Measurements from ENCODE around the gene COL4A2.
A peak's percentile ranks its signal among the peaks of the same experiment; 100 is the strongest.

The COL4A2 gene

DNA sequence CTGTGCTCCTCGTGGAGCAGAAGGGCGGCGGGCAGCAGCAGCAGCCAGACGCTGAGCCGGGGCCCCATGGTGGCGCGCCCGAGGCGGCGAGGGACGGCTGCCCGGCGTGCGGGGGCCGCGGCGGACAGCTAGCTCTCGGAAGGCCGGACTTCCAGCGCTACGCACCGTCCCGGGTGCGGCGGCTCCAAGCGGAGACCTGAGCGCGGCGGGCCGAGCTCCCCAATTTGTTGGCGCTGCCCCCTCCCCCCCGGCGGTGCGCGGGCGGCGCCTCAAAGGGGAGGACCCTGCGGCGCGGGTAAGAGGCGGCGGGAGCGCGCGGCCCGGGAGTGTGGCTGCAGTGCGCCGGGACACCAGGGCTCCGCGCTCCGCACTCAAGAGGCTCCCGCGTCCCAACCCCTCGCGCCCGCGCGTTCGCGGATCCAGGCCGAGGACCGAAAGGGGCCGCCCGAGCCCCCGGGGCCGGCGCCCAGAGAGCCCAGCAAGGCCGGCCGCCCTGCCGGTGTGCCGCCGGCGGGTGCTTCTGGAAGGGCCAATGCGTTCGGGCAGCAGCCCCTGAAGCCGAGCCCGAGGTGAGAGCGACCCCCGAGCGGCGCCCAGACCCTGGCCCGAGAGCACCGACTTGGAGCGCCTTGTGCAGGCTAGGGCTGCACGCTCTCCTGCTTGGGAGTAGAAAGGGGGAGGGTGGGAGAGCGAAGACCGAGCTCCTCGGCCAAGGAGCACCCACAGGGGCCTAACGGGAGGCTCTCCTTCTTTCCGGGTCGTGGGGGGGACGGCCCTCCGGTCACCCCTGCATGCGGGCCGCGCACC lies at the start of gene COL4A2, which contains the start of gene COL4A1:
TSS of gene COL4A2 (plus strand) at position 325 of the 807 bp plus-strand sequence. CDS start 620 bp downstream, outside the sequence.
TSS of gene COL4A1 (minus strand) at position 198 of the 807 bp plus-strand sequence. CDS start at position 68, 130 bp downstream.
- no peak for FAIRE-seq
- peak; percentile 82 for DNase-seq (ENCODE audit: insufficient read length, low spot score)
- TF ChIP-seq POLR2A (IDR thresholded peaks at IDR 0.05; ENCODE audit: low read depth, low read length) = peak; percentile 94

DNA sequence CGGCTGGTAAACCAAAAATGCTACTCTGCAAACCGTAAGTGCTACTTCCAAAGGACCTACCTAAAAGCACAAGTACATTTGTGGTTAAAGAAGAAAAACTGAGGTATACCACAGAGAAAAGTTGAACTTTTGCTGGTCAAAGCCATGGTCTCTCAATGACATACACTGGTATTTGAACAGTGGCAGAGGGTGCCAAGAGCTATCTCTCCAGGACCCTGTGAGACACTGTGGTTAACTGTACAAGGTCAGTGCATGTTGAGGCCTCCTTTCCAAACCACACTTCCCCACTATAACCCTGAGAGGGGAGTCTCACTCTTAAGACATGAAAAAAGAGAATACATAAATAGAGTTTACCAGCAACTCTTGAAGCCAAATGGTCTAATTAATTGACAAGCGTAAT lies 49.7 kb upstream of the COL4A2 start:
- no peak for TF ChIP-seq POLR2A (IDR thresholded peaks at IDR 0.05; ENCODE audit: low read depth, low read length)
- DNase-seq (ENCODE audit: insufficient read length, low spot score) (no peak), FAIRE-seq (peak; percentile 52)

DNA sequence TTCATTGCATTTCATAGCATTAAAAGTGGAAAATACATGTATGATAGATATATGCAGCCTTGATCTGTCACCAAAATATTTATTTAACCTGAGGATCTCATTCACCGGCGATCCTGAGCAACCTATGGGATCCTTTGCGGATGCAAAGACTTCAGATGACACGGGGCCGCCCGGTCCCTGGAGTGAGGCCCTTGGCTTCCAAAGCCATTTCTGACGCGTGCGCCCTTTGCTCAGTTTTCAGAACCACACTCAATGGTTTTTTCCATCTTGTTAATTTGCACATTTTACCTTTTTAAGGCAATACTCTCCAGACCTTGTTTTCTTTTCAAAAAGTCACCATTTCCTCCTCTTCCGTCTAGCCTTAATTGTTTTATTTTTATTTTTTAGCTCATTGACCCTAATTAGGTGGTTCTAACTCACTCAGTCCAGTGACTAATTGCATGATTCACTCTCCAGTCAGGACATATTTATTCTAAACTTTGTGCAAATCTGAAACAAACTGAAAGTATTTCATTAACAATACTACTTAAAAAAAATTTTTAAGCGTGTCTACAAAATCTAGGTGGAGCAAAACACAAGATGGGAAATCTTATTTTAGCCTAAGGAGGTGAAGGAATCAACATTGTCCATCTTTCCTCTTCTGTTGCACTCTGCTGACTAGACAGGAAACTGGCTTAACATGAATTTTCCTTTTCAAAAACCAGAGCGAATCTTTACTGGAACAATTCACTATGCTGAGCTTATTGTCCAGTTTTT lies 48.0 kb upstream of the COL4A2 start:
- TF ChIP-seq POLR2A (IDR thresholded peaks at IDR 0.05; ENCODE audit: low read depth, low read length) = no peak
- FAIRE-seq (peak; percentile 88), DNase-seq (ENCODE audit: insufficient read length, low spot score) (no peak)

DNA sequence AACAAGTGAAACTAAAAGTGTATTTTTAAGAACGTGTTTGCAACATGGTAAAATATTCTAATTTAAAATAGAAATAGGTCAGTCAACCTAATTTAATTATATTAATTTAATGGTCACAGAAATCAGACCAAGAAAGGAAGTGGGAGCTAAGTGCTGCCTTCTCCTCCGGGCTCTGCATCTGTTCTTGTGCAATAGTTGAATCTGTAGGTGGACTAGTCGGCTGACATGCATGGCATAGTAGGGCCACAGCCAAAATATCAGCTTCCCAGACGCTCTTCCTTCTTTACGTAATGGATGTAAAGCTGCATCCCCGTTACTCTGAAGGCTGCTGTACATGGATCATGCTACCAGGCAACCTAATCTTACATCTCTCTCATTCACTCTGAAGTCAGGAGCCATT lies 47.4 kb upstream of the COL4A2 start:
- FAIRE-seq (peak; percentile 20), DNase-seq (ENCODE audit: insufficient read length, low spot score) (no peak)
- no peak for TF ChIP-seq POLR2A (IDR thresholded peaks at IDR 0.05; ENCODE audit: low read depth, low read length)

DNA sequence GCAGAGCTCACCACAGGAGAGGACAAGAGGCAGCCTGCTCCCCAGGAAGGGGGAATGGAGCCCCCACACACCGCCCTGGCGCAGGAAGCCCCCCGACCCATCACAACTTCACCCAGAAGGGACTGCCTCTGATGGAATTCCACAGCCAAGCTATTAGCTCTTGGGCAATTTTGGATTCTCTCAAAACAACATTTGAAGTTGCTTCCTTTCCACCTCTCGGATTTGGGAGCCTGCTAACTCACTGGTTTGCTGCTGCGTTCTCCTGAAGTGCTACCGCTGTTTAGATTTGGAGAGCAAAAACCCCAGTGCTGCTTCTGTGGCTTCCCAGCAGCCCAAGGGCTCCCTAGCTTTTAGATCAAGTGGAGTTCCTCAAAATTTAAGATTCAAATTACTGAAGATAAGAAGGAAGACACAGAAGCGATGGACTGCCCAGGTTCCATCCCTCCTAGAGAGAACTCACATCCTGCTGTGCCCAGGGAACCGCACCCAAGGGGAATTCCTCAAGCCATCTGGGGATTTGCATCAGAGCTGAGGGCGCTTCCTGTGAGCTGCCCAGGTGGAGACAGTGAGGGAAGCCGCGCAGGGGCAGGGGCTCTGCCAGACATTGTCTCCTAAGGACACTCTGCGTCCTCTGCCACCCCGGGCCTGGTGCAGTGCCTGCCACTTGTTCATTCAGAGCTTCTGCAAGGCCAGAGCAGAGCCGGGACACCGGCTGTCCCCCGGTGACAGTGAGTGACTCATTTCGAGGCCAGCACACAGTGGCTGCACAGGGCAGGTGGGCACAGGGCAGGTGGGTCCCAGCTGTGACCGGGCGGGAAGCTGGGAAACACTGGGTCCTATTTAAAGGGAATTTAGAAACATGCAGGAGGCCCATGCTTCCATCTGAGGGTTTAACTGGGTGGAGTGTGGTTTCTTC lies 45.7 kb upstream of the COL4A2 start:
- DNase-seq (ENCODE audit: insufficient read length, low spot score) = no peak
- no peak for TF ChIP-seq POLR2A (IDR thresholded peaks at IDR 0.05; ENCODE audit: low read depth, low read length)
- peak; percentile 11 for FAIRE-seq

DNA sequence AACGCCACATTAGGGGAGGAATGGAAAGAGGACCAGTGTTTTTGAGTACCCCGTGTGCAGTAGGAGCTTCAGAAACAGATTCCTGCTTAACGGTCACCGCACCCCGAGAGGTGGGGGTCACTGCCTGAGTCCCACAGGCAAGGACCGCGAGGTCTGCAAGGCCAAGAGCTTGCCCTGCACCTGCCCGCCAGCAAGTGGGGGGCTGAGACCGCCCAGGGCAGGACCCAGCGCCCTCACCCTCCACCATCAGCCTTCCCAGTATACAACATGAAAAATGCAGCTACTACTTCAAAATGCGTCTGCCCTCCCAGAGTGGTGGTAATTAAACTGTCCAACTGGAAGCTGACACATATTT lies 45.0 kb upstream of the COL4A2 start:
- no peak for DNase-seq (ENCODE audit: insufficient read length, low spot score)
- TF ChIP-seq POLR2A (IDR thresholded peaks at IDR 0.05; ENCODE audit: low read depth, low read length) = no peak
- no peak for FAIRE-seq

DNA sequence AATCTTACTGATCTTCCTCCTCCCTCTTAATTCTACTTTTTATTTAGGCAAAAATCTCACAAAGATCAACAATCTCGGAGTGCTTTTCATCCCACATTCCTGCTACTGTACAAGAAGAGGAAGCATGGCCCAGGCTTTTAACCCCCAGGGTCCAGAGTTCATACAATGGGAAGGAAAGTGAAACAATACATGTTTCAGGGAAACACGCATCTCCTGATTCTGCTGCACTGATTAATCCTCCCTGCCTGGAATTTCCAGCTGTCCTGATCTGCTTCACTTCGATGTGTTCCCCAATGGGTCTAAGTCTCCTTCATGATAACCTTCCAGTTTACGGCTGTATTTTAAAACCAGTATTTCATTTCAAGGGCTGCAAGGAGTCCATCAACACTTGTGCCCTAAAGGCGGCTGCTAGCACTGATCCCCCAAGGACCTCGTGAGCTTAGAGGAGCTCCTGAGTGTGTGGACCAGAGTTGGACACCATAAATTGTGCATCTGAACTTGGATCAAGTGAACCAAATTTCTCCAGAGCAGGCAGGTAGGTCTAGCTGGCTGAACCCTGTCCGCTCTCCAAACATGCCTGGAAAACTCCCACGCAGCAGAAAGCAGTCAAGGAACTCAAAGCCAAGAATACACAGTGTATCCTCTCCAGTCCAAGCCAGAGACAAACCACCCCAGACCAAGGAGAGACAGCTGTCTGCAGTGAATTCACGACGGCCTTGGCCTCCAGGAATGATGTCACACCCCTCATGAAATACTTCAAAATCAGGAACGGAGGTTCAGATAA lies 44.4 kb upstream of the COL4A2 start:
- TF ChIP-seq POLR2A (IDR thresholded peaks at IDR 0.05; ENCODE audit: low read depth, low read length) = no peak
- FAIRE-seq = peak; percentile 72
- DNase-seq (ENCODE audit: insufficient read length, low spot score) = no peak

DNA sequence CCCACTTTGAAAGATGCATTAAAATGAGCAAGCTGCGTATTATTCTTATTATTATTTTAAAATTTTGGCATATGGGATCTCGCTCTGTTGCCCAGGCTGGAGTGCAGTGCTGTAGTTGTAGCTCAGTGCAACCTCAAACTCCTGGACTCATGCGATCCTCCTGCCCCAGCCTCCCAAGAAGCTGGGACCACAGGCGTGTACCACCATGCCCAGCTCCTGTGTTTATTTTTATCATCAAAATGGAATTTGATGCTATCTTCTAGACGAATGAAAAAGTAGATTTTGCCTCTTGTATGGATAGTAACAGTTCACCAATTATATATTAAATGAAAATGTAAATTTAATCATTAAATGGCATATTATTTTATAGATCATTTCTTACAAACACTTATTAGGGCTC lies 43.7 kb upstream of the COL4A2 start:
- no peak for TF ChIP-seq POLR2A (IDR thresholded peaks at IDR 0.05; ENCODE audit: low read depth, low read length)

DNA sequence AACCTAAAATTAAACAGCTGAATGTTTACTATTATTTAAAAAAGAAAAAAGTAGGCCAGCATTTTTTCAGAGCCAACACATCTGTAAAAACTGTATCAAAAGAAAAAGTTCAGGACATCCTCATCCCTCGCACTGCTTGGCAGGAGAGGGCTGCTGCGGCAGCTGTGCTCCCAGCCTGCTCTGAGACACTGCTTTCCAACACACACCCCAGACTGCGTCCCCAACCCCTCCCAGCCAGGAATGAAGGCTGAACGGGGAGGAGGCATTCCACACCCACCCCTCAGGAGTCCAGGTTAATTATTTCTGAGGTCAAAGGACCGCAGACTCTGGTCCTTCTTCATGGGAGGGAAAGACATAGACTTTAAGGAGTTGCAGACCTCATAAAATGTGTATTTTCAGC lies 43.2 kb upstream of the COL4A2 start:
- no peak for DNase-seq (ENCODE audit: insufficient read length, low spot score)
- FAIRE-seq = no peak
- no peak for TF ChIP-seq POLR2A (IDR thresholded peaks at IDR 0.05; ENCODE audit: low read depth, low read length)

More for the DNA sequence above, 43.7 kb upstream of the COL4A2 start:
- DNase-seq (ENCODE audit: insufficient read length, low spot score) = no peak
- FAIRE-seq = no peak

DNA sequence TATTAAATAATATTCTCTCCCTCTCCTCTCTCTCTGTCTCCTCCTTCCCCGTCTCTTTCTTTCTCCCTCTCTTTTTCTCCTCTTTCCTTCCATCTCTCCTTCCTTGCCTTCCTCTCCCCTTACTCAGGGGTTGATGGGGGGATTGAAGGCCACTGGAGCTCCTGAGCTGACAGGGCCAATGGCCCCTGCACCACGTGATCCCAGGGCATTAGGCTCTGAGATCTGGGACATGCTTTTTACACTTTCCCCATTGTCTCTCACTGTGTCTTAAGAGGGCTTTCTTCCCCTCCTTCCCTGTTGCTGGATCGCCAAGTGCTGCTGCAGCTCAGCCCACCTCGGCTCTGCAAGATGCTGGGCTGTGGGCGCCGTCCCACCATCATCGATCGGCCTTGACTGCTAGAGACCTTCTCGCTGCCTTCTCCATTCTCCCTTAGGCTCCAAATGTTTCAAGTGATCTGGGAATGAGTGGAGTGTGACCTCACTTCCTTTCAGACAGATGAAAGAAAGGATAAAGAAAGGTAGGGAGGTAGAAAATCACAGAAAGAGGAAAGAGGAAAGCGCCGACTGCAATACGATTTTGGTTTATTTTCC lies 42.3 kb upstream of the COL4A2 start:
- DNase-seq (ENCODE audit: insufficient read length, low spot score) = no peak
- TF ChIP-seq POLR2A (IDR thresholded peaks at IDR 0.05; ENCODE audit: low read depth, low read length) = no peak
- FAIRE-seq = no peak

DNA sequence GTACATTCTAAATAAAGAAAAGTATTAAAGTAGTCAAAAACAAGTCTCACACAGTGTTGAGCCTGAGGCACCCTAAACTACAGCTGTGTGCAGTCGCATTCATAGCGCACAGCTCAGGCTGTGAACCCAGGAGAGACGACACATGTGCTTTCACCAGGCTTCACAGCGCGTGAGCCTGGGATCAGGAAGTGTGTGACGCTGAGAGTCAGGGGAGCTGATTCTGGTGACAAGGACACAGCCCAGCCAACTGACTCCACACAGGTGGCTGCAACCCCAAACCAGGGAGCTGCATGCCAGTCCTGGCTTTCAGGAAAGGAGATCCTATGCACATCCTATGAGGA lies 41.8 kb upstream of the COL4A2 start:
- DNase-seq (ENCODE audit: insufficient read length, low spot score) (no peak), FAIRE-seq (no peak)
- no peak for TF ChIP-seq POLR2A (IDR thresholded peaks at IDR 0.05; ENCODE audit: low read depth, low read length)

DNA sequence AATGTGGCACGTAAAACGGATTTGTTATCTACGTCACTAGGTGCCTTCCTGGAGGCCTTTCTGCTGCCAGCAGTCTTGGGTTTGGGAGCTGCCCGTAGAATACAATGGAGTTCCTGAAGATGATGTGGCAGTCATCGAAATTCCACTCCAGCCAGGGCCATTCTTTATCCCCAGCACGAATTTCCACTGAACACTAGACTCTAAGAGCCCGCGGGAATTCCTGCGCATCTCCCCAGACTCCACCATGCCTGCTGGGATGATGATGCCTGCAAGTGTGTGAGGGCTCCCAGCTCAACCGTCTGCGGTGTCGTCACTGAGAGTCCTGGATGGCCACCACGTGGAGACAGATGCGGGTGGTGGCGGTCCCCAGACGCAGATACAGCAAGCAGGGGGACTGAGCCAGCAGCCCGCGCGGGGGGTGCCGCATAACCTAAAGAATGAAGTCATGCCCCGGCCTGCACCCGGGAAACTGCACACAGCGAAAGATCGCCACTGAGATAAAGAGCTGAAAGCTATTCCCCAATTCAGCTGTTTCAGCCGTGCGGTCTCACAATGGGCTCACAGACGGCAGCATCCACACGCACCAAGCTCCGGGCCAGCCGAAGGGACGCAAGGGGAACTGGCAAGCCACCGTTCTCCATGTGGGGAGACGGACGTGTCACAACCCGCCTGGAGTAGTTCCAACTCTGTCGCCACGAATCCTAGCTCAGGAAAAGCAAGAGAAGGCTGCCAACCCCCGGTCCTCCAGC lies 41.2 kb upstream of the COL4A2 start:
- no peak for TF ChIP-seq POLR2A (IDR thresholded peaks at IDR 0.05; ENCODE audit: low read depth, low read length)
- FAIRE-seq (no peak), DNase-seq (ENCODE audit: insufficient read length, low spot score) (no peak)
